K562 (cell line): ENCODE data around the gene STT3A. TPM values are rescaled to one million over a fixed set of nuclear protein-coding genes. Genes with fewer than 3 reads are reported as not detected.

Experiments
- ATAC-seq: fragments of 200-7000 bp; cut with Tn5 transposase; 3 replicates; pipeline ENCODE4 v1.9.1; 2020; ENCODE audit warnings: moderate library complexity
- BruUV-seq: library from RNA; stranded (reverse); fragments of 400-500 nt; replicated peaks from 2 replicates; lab custom pipeline; 2021; lab: Mats Ljungman, UMichigan
- CTCF ChIA-PET: fragments of 300-600 bp; formaldehyde crosslinking; extraction: SDS; loops from one replicate; lab custom pipeline; 2021; ENCODE audit warnings: low intra/inter-chr PET ratio; lab: Yijun Ruan, JAX
- POLR2A ChIA-PET: fragments of 300-600, 350-650 bp; sonication (Branson Sonifier 250); formaldehyde crosslinking; extraction: SDS; loops from one replicate; lab custom pipeline; 2021; ENCODE audit warnings: antibody characterized with exemption, inconsistent platforms; lab: Yijun Ruan, JAX
- DNase-seq, 4 experiments: peaks; one replicate each; pipeline versions ENCODE4 v3.0.0 to v3.0.0-alpha.2; 2011 to 2018; ENCODE audit warnings: low spot score in 3 of 4, mixed read lengths in 3 of 4; ENCODE audit errors: extremely low read depth in 1 of 4
- FAIRE-seq: peaks from 2 replicates; lab custom pipeline; 2011; peaks lifted over from hg19 to GRCh38; lab: Jason Lieb, UNC
- H2AFZ ChIP-seq: 2 replicates; pipeline ENCODE4 v1.6.0; 2011; ENCODE audit warnings: low read depth, low read length, control low read depth, inconsistent platforms
- H3K27ac ChIP-seq: fragments of 200-600 bp; 3 replicates; pipeline ENCODE4 v1.8.0; 2011; ENCODE audit warnings: low read depth, mild to moderate bottlenecking, control low read depth, inconsistent platforms, low read length, moderate library complexity, mixed read lengths; ENCODE audit errors: extremely low read depth
- H3K27me3 ChIP-seq, 2 experiments: fragments of 300-600 bp in 1 of 2; 2 replicates in 1 of 2; 3 replicates in 1 of 2; pipeline versions ENCODE4 v1.6.0 to v1.8.0; 2011; ENCODE audit warnings: inconsistent platforms in 2 of 2, low read length in 2 of 2, mild to moderate bottlenecking in 1 of 2, mixed read lengths in 1 of 2, moderate library complexity in 1 of 2; ENCODE audit not compliant: control insufficient read depth in 2 of 2, insufficient read depth in 2 of 2
- H3K36me3 ChIP-seq: fragments of 300-600 bp; 3 replicates; pipeline ENCODE4 v1.8.0; 2011; ENCODE audit warnings: mild to moderate bottlenecking, low read length, inconsistent platforms; ENCODE audit not compliant: control insufficient read depth, insufficient read depth
- H3K4me1 ChIP-seq, 2 experiments: fragments of 200-600 bp in 1 of 2; replicated peaks in 1 of 2; 2 replicates in 1 of 2; 3 replicates in 1 of 2; pipeline versions ENCODE4 v1.5.1 to v1.8.0; 2011; ENCODE audit warnings: inconsistent platforms in 2 of 2, low read length in 2 of 2, mild to moderate bottlenecking in 1 of 2, mixed read lengths in 1 of 2, moderate library complexity in 1 of 2; ENCODE audit not compliant: control insufficient read depth in 2 of 2, insufficient read depth in 2 of 2
- H3K4me2 ChIP-seq: 2 replicates; pipeline ENCODE4 v1.6.1; 2011; ENCODE audit warnings: low read length, control low read depth, inconsistent platforms, mixed read lengths; ENCODE audit not compliant: insufficient read depth
- H3K4me3 ChIP-seq: fragments of 200-600 bp; sonication (generic), shearing (Covaris generic); 2 replicates; pipeline ENCODE4 v1.5.1; 2016; ENCODE audit warnings: control low read depth, inconsistent platforms
- H3K79me2 ChIP-seq: fragments of 200-600 bp; 3 replicates; pipeline ENCODE4 v1.8.0; 2011; ENCODE audit warnings: low read length, inconsistent platforms; ENCODE audit not compliant: control insufficient read depth, insufficient read depth
- H3K9ac ChIP-seq, 2 experiments: 2 replicates each; pipeline versions ENCODE4 v1.6.0 to v1.6.1; 2011; ENCODE audit warnings: low read depth in 2 of 2, low read length in 2 of 2, control low read depth in 1 of 2, inconsistent platforms in 1 of 2, mild to moderate bottlenecking in 1 of 2, mixed read lengths in 1 of 2; ENCODE audit not compliant: insufficient read depth in 1 of 2
- H3K9me1 ChIP-seq: one replicate; pipeline ENCODE4 v1.6.0; 2011; ENCODE audit warnings: inconsistent platforms, mild to moderate bottlenecking, low read length, moderate library complexity; ENCODE audit not compliant: control insufficient read depth, insufficient read depth
- H3K9me3 ChIP-seq: replicated peaks from 2 replicates; pipeline ENCODE4 v1.5.1; 2011; ENCODE audit warnings: low read depth, low read length, inconsistent platforms; ENCODE audit not compliant: control insufficient read depth, insufficient read depth
- H4K20me1 ChIP-seq: replicated peaks from 2 replicates; pipeline ENCODE4 v1.6.1; 2011; ENCODE audit warnings: low read length, inconsistent platforms, mixed read lengths; ENCODE audit not compliant: control insufficient read depth, insufficient read depth
- EZH2 ChIP-seq: IDR thresholded peaks from 2 replicates; pipeline ENCODE4 v1.6.1; 2012; ENCODE audit warnings: low read depth, mild to moderate bottlenecking, inconsistent platforms, low read length, borderline replicate concordance
- FOXA3 ChIP-seq, 2 experiments: fragments of 450-650 bp in 1 of 2; sonication (generic) in 1 of 2; formaldehyde crosslinking; IDR thresholded peaks in 1 of 2; conservative IDR thresholded peaks in 1 of 2; 2 replicates each; pipeline versions ENCODE4 v1.4.0 to v1.8.0; 2020 to 2022; ENCODE audit warnings: mild to moderate bottlenecking in 2 of 2, missing genetic modification reagents in 1 of 2
- HDAC8 ChIP-seq: fragments of 450-650 bp; IDR thresholded peaks from 2 replicates; pipeline ENCODE4 v1.6.1; 2016; ENCODE audit warnings: mild to moderate bottlenecking, missing genetic modification characterization, moderate library complexity, missing compliant biosample characterization
- HNRNPLL ChIP-seq: fragments of 200-400 bp; formaldehyde crosslinking; IDR thresholded peaks from 2 replicates; pipeline ENCODE4 v1.6.1; 2017; ENCODE audit warnings: low read length, low read depth, mild to moderate bottlenecking; ENCODE audit not compliant: poor library complexity, severe bottlenecking
- ILF3 ChIP-seq: fragments of 450-650 bp; IDR thresholded peaks from 2 replicates; pipeline ENCODE4 v1.6.1; 2018; ENCODE audit warnings: antibody characterized with exemption, mild to moderate bottlenecking, moderate library complexity, borderline replicate concordance
- JUNB ChIP-seq: fragments of 450-650 bp; formaldehyde crosslinking; conservative IDR thresholded peaks from 2 replicates; pipeline ENCODE4 v1.4.0; 2020; ENCODE audit warnings: mild to moderate bottlenecking
- SMARCE1 ChIP-seq: fragments of 450-650 bp; IDR thresholded peaks from 2 replicates; pipeline ENCODE4 v1.7.1; 2016; ENCODE audit warnings: mild to moderate bottlenecking
- ZNF395 ChIP-seq: fragments of 200-800 bp; sonication (Bioruptor generic); IDR thresholded peaks from 2 replicates; pipeline ENCODE4 v1.6.1; 2017; ENCODE audit warnings: missing genetic modification characterization, missing compliant biosample characterization
- ZNF639 ChIP-seq, 2 experiments: fragments of 200-800 bp in 1 of 2; sonication (Bioruptor generic) in 1 of 2; sonication (generic) in 1 of 2; formaldehyde crosslinking in 1 of 2; IDR thresholded peaks in 1 of 2; conservative IDR thresholded peaks in 1 of 2; 2 replicates each; pipeline versions ENCODE4 v1.5.0 to v1.6.1; 2016 to 2020; ENCODE audit warnings: missing compliant biosample characterization in 1 of 2, missing genetic modification characterization in 1 of 2, missing genetic modification reagents in 1 of 2
- WGBS: fragments of 100-300 bp; shearing (Covaris generic); methylation state at CpG from one replicate; pipeline ENCODE4 v1.1.6; 2016; ENCODE audit warnings: low coverage, mixed read lengths; ENCODE audit not compliant: insufficient coverage; ENCODE audit errors: missing lambda C conversion rate; 5-methylcytosine and 5-hydroxymethylcytosine counted together
- in situ Hi-C: fragments of 300-500 bp; cut with MboI; formaldehyde crosslinking; loops from 4 replicates; pipeline ENCODE4 v1.15.0; 2018; ENCODE audit warnings: inconsistent platforms, mixed read lengths
- intact Hi-C: fragments of 100-400 bp; cut with micrococcal nuclease; formaldehyde crosslinking; loops from 2 replicates; pipeline ENCODE4 v1.14.2; 2022
- polyA plus RNA-seq, 8 experiments: library from polyadenylated mRNA; depleted of rRNA in 4 of 8; stranded (reverse) in 5 of 8; unstranded in 3 of 8; fragments of >200 nt; fragmentation: Nextera tagmentation in 2 of 8; fragmentation: Illumina TruSeq in 1 of 8; extraction: Ambion mirVana in 2 of 8; extraction: Trizol in 1 of 8; gene quantifications; 2 replicates each; pipeline versions ENCODE4 v1.2.1 to v1.2.3, GENCODE V29; 2011 to 2014; ENCODE audit warnings: inconsistent platforms in 1 of 8, missing spikeins in 1 of 8
- total RNA-seq, 7 experiments: library from RNA; depleted of rRNA in 6 of 7; stranded (reverse); fragments of >200 nt in 6 of 7; fragmentation: Illumina TruSeq in 2 of 7; extraction: Trizol in 2 of 7; gene quantifications; 2 replicates each; pipeline versions ENCODE4 v1.2.1 to v1.2.3, GENCODE V29; 2011 to 2021; ENCODE audit warnings: low replicate concordance in 1 of 7

Gene STT3A
- total and polyA plus RNA-seq, 9 of the 15 experiments (the other 6 are each of a cell fraction or from before 2014, with no cell fraction given), result 70.7 to 330 (median 192) TPM

- peak overlapping the region; percentile 98 for H3K4me2 ChIP-seq
- no peaks in the 10 kb centered on the region for H3K9me1 ChIP-seq
- CTCF ChIA-PET, result no interaction called here
- DNase-seq (no peak), FAIRE-seq (peak; percentile 37), ATAC-seq (no peak)
- BruUV-seq, result TSS peak; percentile 96
- H3K27ac ChIP-seq, result peak overlapping the region; percentile 93
- peaks cover 48% of the 10 kb centered on the region for H3K79me2 ChIP-seq
- WGBS, result 1% methylated on average over 20 of the region's 20 CpGs
- POLR2A ChIA-PET, result interaction anchor here (0.7 to 3.6 kb wide), 10 partner anchors 8 to 536 kb away, joined by 4 to 13 read pairs (median 6); partner anchors contain the start of genes EI24 and STT3A
- H3K9me3 ChIP-seq, result no peaks in the 10 kb centered on the region
- H3K27me3 ChIP-seq, result no peaks in the 10 kb centered on the region
- H3K4me3 ChIP-seq, result peak overlapping the region; percentile 80
- in situ Hi-C loops (no loop called here), intact Hi-C loops (loop anchor here (5.0 kb wide), 4 partner anchors 33 to 247 kb away; partner anchors contain the start of gene STT3A)
- peaks cover 62% of the 10 kb centered on the region for H3K36me3 ChIP-seq
- no peaks in the 10 kb centered on the region for H4K20me1 ChIP-seq
- H2AFZ ChIP-seq, result peak overlapping the region; percentile 94
- peaks cover 9 to 10% of the 10 kb centered on the region in 2 experiments for H3K4me1 ChIP-seq
- peak overlapping the region; percentile 93 to 96 for H3K9ac ChIP-seq
- TF ChIP-seq SMARCE1 (0 out of 2 replicates have a peak, but pooled peaks have one; percentile 6), EZH2 (no peak), ILF3 (peak; percentile 77; the same call in 1 of the 2 replicates), HDAC8 (tag) (0 out of 2 replicates have a peak, but pooled peaks have one; percentile 18), ZNF639 (CRISPR knock-in tag; conservative IDR thresholded peaks at IDR 0.05 in 1 of 2, IDR thresholded peaks at IDR 0.05 in 1 of 2) (peak in 1 of 2 experiments; percentile 59; a peak in 1 of 4 replicates), HNRNPLL (peak; percentile 57), ZNF395 (0 out of 2 replicates have a peak, but pooled peaks have one; percentile 52), FOXA3 (CRISPR knock-in tag; conservative IDR thresholded peaks at IDR 0.05 in 1 of 2, IDR thresholded peaks at IDR 0.05 in 1 of 2) (0 out of 4 replicates have a peak, but pooled peaks of 1 of the 2 experiments have one; percentile 8), JUNB (no peak)
Measured at GRCh38 chr11:125625225-125625629, 32.6 kb downstream of the STT3A start.
